Erythroblast (primary cell): ENCODE measurements around the gene EDIL3.
"Not testable (repeated sequence)": the region's sequence is repeated elsewhere in the genome, so short reads cannot be mapped to it uniquely, and the experiment has no call there.

ENCODE experiments used
- DNase-seq, 2 experiments: peaks; one replicate each; lab custom pipeline; 2025; lab: John Stamatoyannopoulos, UW
- GATA1 ChIP-seq: IDR thresholded peaks from 2 replicates; pipeline ENCODE4 v1.6.1; 2011; ENCODE audit warnings: low read depth, mild to moderate bottlenecking, control low read depth, low read length, moderate library complexity
- POLR2A ChIP-seq: IDR thresholded peaks from 2 replicates; pipeline ENCODE4 v1.6.1; 2011; ENCODE audit warnings: mild to moderate bottlenecking, low read length

EDIL3 gene

GRCh38 chr5:84301535-84301934 lies 83.1 kb downstream of the EDIL3 start:
- no peak for TF ChIP-seq POLR2A
- no peak for TF ChIP-seq GATA1
- no peak for DNase-seq

- TF ChIP-seq POLR2A (no peak), GATA1 (no peak)
- no peak for DNase-seq
These were observed 84.7 kb downstream of the EDIL3 start for GRCh38 chr5:84299959-84300358.

GRCh38 chr5:84298628-84299027 lies 86.1 kb downstream of the EDIL3 start:
- no peak for DNase-seq
- TF ChIP-seq POLR2A (no peak), GATA1 (no peak)

- DNase-seq, result not testable (repeated sequence)
These were observed 87.0 kb downstream of the EDIL3 start for GRCh38 chr5:84297641-84298040.

- TF ChIP-seq POLR2A (no peak), GATA1 (no peak)
- no peak for DNase-seq
These were observed 91.7 kb downstream of the EDIL3 start for GRCh38 chr5:84292788-84293653.

- no peak for DNase-seq
These were observed 92.6 kb downstream of the EDIL3 start for GRCh38 chr5:84292000-84292642.

GRCh38 chr5:84290673-84291072 lies 94.0 kb downstream of the EDIL3 start:
- TF ChIP-seq POLR2A (no peak), GATA1 (no peak)
- no peak for DNase-seq

More at GRCh38 chr5:84292000-84292642, 92.6 kb downstream of the EDIL3 start:
- TF ChIP-seq POLR2A, result no peak
- TF ChIP-seq GATA1, result no peak

- no peak for DNase-seq
- TF ChIP-seq GATA1 (no peak), POLR2A (no peak)
These were observed 94.5 kb downstream of the EDIL3 start for GRCh38 chr5:84290161-84290560.

- no peak for DNase-seq
- TF ChIP-seq GATA1 (no peak), POLR2A (no peak)
These were observed 96.7 kb downstream of the EDIL3 start for GRCh38 chr5:84287951-84288350.

GRCh38 chr5:84286662-84287061 lies 98.0 kb downstream of the EDIL3 start:
- TF ChIP-seq GATA1, result no peak
- TF ChIP-seq POLR2A, result no peak
- DNase-seq, result no peak

GRCh38 chr5:84285641-84286637 lies 98.7 kb downstream of the EDIL3 start:
- TF ChIP-seq POLR2A (no peak), GATA1 (no peak)
- no peak for DNase-seq

- TF ChIP-seq GATA1, result no peak
- TF ChIP-seq POLR2A, result no peak
- no peak for DNase-seq
These were observed 103.3 kb downstream of the EDIL3 start for GRCh38 chr5:84281383-84281782.

GRCh38 chr5:84279234-84279633 lies 105.4 kb downstream of the EDIL3 start:
- DNase-seq, result no peak
- TF ChIP-seq GATA1 (no peak), POLR2A (no peak)
